SW 1271 (cell line): ENCODE data around the gene PIGV.
A peak's percentile ranks its signal among the peaks of the same experiment; 100 is the strongest.
"Not testable (repeated sequence)": the region's sequence is repeated elsewhere in the genome, so short reads cannot be mapped to it uniquely, and the experiment has no call there.

Experiments
- DNase-seq, 2 experiments: peaks; one replicate each; lab custom pipeline; 2025; lab: John Stamatoyannopoulos, UW

Gene PIGV

GRCh38 chr1:26794391-26794790, 6.6 kb downstream of the PIGV start:
- DNase-seq, result no peak

DNA sequence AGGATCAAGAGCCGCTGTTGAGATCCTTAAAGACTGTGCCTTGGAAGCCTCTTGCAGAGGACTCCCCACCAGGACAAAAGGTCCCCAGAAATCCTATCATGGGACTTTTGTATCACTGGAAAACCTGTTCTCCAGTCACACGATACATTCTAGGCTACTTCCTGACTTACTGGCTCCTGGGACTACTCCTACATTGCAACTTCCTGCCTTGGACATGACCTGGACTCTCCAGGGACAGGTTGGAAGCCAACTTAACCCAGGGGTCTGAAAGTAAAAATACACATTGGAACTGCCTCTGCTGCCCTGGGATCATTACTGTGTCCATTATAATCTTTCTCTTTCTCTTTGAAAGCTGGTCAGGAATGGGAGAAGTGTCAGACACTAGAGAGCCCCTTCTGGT, 9.9 kb downstream of the PIGV start:
- DNase-seq, result no peak

- peak in 1 of 2 experiments; percentile 26 for DNase-seq
Measured at GRCh38 chr1:26799479-26800142, 11.9 kb downstream of the PIGV start.

GRCh38 chr1:26803932-26804331, 16.2 kb downstream of the PIGV start:
- DNase-seq, result not testable (repeated sequence)

DNA sequence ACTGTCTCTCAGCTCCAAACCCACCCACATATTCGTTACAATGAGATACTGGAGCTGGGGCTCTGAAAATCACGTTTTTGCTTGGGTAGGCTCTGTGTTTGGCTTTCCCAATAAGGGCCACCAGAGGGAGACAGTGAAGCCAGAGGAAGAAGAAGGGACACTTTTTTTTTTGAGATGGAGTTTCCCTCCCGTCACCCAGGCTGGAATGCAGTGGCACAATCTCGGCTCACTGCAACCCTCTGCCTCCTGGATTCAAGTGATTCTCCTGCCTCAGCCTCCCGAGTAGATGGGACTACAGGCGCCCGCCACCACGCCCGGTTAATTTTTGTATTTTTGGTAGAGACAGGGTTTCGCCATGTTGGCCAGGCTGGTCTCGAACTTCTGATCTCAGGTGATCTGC, 22.4 kb downstream of the PIGV start:
- DNase-seq, result peak; percentile 24 to 41

- no peak for DNase-seq
Measured at GRCh38 chr1:26811057-26811456, 23.3 kb downstream of the PIGV start.

DNA sequence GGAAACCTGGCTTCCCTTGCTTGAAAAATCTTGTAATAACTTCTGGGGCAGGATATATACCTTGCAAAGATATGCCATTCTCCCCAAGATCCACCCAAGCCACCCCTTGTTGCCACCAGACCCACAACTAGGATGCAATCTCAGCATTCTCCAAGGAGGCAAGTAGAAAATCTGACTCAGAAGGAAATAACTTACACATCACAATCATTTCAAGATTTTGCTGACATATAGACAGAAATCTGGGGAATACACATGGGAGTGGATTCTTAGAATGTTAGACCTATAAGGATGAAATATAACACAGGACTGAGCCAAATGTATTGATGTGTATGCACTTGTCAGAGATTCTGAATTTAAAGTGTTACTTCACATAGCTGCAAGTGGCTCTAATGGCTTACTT, 24.0 kb downstream of the PIGV start:
- DNase-seq, result no peak

GRCh38 chr1:26814377-26814776, 26.6 kb downstream of the PIGV start:
- no peak for DNase-seq

DNA sequence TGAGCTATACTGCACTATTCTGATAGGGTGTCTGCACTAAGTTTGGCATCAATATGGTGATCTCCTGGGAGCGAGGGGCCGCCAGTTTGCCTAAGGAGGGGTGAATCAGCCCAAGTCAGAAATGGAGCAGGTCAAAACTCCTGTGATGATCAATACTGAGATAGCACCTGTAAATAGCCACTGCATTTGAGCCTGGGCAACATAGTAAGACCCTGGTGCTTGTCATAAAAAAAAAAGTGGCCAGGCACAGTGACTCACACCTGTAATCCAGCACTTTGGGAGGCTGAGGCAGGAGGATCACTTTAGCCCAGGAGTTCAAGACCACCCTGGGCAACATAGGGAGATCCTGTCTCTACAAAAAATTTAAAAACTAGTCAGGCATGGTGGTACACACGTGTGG, 27.1 kb downstream of the PIGV start:
- DNase-seq, result no peak

DNA sequence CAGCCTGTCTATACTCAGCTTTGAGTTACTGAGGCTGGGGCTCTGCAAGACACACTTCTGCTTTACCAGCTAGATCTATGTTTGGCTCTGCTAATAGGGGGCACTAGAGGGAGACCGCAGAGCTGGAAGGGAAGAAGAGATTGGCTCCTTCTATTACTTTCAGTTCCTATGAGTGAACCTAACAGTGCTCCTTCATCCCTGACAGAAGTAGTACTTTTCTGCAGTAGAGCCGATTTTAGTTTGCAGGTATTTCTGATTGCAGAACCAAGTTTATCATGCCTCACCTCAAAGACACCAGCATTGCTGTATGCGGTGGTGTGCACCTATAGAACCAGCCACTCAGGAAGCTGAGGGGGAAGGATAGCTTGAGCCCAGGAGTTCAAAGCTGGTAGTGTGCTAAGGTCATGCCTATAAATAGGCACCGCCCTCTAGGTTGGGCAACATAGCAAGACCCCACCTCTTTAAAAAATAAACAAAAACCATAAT, 33.1 kb downstream of the PIGV start:
- DNase-seq, result no peak

DNA sequence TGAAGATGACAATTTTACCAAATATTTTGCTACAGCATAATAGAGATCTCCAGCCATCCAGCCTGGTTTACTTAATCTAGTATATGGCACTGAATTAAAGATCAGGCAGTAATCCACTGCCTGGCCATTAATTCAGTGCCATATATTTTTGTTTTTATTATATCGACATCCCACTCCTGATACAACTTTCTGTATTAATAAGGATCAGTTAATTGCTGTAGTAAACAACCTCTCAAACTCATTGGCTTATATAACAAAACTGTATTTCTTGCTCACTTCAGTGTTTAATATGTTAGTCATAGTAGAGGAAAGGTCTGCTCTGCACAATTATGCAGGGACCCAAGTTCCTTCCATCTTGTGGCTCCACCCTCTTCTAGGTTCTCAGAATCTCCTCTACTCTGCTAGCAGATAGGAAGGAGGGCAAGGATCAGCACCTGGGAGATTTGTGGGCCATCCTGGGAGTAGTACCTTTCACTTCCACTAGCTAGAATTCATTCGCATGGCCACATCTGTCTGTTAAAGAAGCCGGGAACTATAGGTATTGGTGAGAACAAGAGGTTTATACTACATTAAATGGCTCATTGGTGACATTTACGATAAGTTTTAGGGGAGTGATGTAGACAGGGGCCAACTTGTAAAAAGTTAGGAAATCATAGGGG, 35.1 kb downstream of the PIGV start:
- no peak for DNase-seq

DNA sequence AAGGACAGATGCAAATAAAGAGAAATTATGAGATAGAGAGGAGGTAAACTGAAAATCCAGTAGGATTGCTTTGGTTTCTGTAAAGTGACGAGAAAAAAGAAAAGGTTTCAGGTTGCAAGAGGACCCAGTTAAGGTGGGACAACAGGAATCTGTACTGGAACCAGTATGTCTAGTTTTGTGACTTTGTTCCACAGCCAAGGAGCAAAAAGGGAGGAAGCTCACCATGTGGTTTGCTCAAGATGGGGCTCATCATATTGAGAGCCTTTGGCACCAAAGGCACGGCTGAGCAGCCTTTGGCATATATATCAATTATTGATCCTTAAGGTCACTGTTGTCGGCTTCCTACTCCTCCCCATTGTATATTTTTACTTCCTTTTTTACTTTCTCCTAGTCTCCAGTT, 37.0 kb downstream of the PIGV start:
- DNase-seq, result no peak

GRCh38 chr1:26826261-26827105, 38.7 kb downstream of the PIGV start, which contains the start of gene ZDHHC18:
ZDHHC18 (plus strand) TSS chr1:26826688; CDS start chr1:26826805, 117 bp downstream.
- DNase-seq, result peak in 1 of 2 experiments; percentile 49

DNA sequence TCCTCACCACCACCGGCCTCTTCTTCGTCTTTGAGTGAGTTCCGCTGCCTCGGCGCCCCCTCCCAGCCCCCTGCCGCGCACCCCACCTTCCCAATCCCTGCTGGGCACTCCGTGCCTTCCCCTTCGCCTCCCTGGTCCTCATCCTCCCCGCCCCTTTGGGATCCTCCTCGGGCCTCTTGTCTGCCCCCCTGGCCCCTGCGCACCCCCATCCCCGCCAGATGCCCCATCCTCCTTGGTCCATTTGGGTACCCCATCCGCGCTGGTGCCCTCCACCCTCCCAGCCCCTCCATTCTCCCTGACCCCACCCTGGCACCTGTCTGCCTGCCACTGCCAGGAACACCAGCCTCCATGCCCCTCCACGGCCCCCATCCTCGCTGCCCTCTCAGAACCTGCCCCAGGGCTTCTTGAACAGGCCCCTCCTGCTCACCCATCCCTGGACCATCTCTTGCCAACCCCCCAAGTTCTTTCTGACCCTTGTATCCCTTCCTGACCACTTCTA, 39.4 kb downstream of the PIGV start:
- no peak for DNase-seq

GRCh38 chr1:26827663-26828062, 39.9 kb downstream of the PIGV start:
- no peak for DNase-seq

GRCh38 chr1:26828411-26828991, 40.8 kb downstream of the PIGV start:
- DNase-seq, result no peak

- no peak for DNase-seq
Measured at GRCh38 chr1:26829184-26829911, 41.6 kb downstream of the PIGV start.

DNA sequence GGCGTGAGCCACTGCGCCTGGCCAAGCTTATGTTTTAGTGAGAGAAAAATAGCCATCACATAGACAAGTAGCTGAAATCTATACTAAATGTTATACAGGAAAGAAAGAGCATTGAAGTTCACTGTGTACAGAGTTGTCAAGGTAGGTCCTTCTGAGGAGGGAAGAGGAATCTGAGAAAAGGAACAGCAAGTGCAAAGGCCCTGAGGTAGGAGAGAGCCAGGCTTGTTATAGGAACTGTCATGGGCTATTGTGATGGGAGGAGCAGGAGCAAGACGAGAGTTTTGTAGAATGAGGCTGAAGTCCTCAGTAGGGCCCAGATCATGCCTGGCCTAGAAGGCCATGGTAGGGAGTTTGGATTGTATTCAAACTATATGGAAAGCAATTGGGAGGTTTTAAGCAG, 43.3 kb downstream of the PIGV start:
- no peak for DNase-seq

DNA sequence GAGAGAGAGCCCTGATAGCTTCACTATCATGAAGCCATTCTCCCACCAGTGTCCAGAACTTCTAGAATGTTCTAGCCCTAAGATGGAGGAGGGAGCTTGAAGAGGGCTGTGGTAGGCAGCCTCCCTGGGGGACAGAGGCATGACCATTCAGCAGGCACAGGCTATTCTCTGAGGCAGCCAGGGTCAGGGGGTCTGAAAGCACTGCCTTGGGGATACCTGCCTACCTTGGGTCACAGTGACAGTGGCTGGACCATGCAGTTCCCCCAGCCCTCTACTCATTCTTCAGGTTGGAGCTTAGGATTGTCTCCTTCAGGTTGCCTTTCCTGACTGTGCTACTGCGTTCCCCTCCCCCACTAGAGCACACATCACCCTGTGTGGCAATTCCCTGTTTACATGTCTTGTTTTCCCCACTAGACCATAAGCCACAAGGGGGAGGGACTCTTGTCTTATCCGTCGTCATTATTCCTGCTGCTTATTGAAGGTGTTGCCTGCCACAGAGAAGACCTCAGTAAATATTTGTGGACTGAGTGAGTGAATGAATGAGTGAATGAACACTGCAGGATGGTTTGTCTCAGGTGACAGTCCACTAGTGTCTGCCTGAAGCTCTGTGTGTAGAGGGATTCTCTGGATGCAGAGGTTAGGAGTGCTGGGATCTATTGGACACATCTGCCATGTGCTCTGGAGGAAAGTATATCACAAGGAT, 43.9 kb downstream of the PIGV start:
- DNase-seq, result no peak

- no peak for DNase-seq
Measured at GRCh38 chr1:26832249-26832960, 44.7 kb downstream of the PIGV start.
